Measurements from ENCODE around the gene P4HA2. TPM values are rescaled to one million over a fixed set of nuclear protein-coding genes. Genes with fewer than 3 reads are reported as not detected.

P4HA2 gene
- total RNA-seq, 2 donors from 2014 or later: 8.4 to 22.9 TPM

- H3K4me1 Mint-ChIP-seq: no peaks in the 10 kb centered on the region
- H3K4me3 Mint-ChIP-seq: no peak overlapping the region
- ATAC-seq (replicated peaks): no peak
- H3K36me3 Mint-ChIP-seq (ENCODE audit: low read depth): no peaks in the 10 kb centered on the region
- no peaks in the 10 kb centered on the region for H3K27me3 Mint-ChIP-seq
- no peak overlapping the region for H3K27ac Mint-ChIP-seq
- no peaks in the 10 kb centered on the region for H3K9me3 Mint-ChIP-seq
Measured at GRCh38 chr5:132211787-132212186, 15.9 kb downstream of the P4HA2 start.

GRCh38 chr5:132210944-132211343 lies 16.7 kb downstream of the P4HA2 start:
- Mint-ChIP-seq H3K4me1 (no peaks in the 10 kb centered on the region), H3K4me3 (no peak overlapping the region), H3K27me3 (no peaks in the 10 kb centered on the region), H3K36me3 (ENCODE audit: low read depth) (no peaks in the 10 kb centered on the region), H3K27ac (no peak overlapping the region), H3K9me3 (no peaks in the 10 kb centered on the region)
- ATAC-seq (replicated peaks): no peak

GRCh38 chr5:132209901-132210545 lies 17.6 kb downstream of the P4HA2 start:
- Mint-ChIP-seq H3K4me1 (no peaks in the 10 kb centered on the region), H3K36me3 (ENCODE audit: low read depth) (no peaks in the 10 kb centered on the region), H3K9me3 (no peaks in the 10 kb centered on the region), H3K4me3 (no peak overlapping the region), H3K27me3 (no peaks in the 10 kb centered on the region), H3K27ac (no peak overlapping the region)
- ATAC-seq (replicated peaks): no peak

GRCh38 chr5:132209131-132209530 lies 18.5 kb downstream of the P4HA2 start:
- no peaks in the 10 kb centered on the region for H3K36me3 Mint-ChIP-seq (ENCODE audit: low read depth)
- no peak overlapping the region for H3K27ac Mint-ChIP-seq
- no peaks in the 10 kb centered on the region for H3K9me3 Mint-ChIP-seq
- no peak for ATAC-seq (replicated peaks)
- no peaks in the 10 kb centered on the region for H3K4me1 Mint-ChIP-seq
- no peaks in the 10 kb centered on the region for H3K27me3 Mint-ChIP-seq
- no peak overlapping the region for H3K4me3 Mint-ChIP-seq

GRCh38 chr5:132207778-132208177 lies 19.9 kb downstream of the P4HA2 start:
- ATAC-seq (replicated peaks): no peak
- H3K4me3 Mint-ChIP-seq: no peak overlapping the region
- H3K4me1 Mint-ChIP-seq: no peaks in the 10 kb centered on the region
- no peaks in the 10 kb centered on the region for H3K9me3 Mint-ChIP-seq
- no peaks in the 10 kb centered on the region for H3K27me3 Mint-ChIP-seq
- no peak overlapping the region for H3K27ac Mint-ChIP-seq
- H3K36me3 Mint-ChIP-seq (ENCODE audit: low read depth): no peaks in the 10 kb centered on the region

GRCh38 chr5:132206782-132207181 lies 20.9 kb downstream of the P4HA2 start:
- Mint-ChIP-seq H3K4me1 (no peaks in the 10 kb centered on the region), H3K27ac (no peak overlapping the region), H3K9me3 (no peaks in the 10 kb centered on the region), H3K36me3 (ENCODE audit: low read depth) (no peaks in the 10 kb centered on the region), H3K4me3 (no peak overlapping the region), H3K27me3 (no peaks in the 10 kb centered on the region)
- ATAC-seq (replicated peaks): no peak

- Mint-ChIP-seq H3K36me3 (ENCODE audit: low read depth) (no peaks in the 10 kb centered on the region), H3K4me3 (no peak overlapping the region), H3K9me3 (no peaks in the 10 kb centered on the region), H3K4me1 (no peaks in the 10 kb centered on the region), H3K27me3 (no peaks in the 10 kb centered on the region), H3K27ac (no peak overlapping the region)
- ATAC-seq (replicated peaks): no peak
Measured at GRCh38 chr5:132205385-132206125, 22.1 kb downstream of the P4HA2 start.

- Mint-ChIP-seq H3K4me3 (no peak overlapping the region), H3K36me3 (ENCODE audit: low read depth) (no peaks in the 10 kb centered on the region), H3K4me1 (no peaks in the 10 kb centered on the region), H3K27ac (no peak overlapping the region), H3K27me3 (no peaks in the 10 kb centered on the region), H3K9me3 (no peaks in the 10 kb centered on the region)
- ATAC-seq (replicated peaks): no peak
Measured at GRCh38 chr5:132204371-132205135, 23.1 kb downstream of the P4HA2 start.

GRCh38 chr5:132203916-132204315 lies 23.7 kb downstream of the P4HA2 start:
- Mint-ChIP-seq H3K9me3 (no peaks in the 10 kb centered on the region), H3K27ac (no peak overlapping the region), H3K4me3 (no peak overlapping the region), H3K4me1 (no peaks in the 10 kb centered on the region), H3K27me3 (no peaks in the 10 kb centered on the region), H3K36me3 (ENCODE audit: low read depth) (no peaks in the 10 kb centered on the region)
- no peak for ATAC-seq (replicated peaks)

- Mint-ChIP-seq H3K27ac (no peak overlapping the region), H3K4me1 (no peaks in the 10 kb centered on the region), H3K9me3 (no peaks in the 10 kb centered on the region), H3K27me3 (no peaks in the 10 kb centered on the region), H3K36me3 (ENCODE audit: low read depth) (no peaks in the 10 kb centered on the region), H3K4me3 (no peak overlapping the region)
- ATAC-seq (replicated peaks): peak; percentile 43
Measured at GRCh38 chr5:132203464-132203818, 24.2 kb downstream of the P4HA2 start.

GRCh38 chr5:132202711-132203463 lies 24.8 kb downstream of the P4HA2 start:
- no peak for ATAC-seq (replicated peaks)
- no peaks in the 10 kb centered on the region for H3K36me3 Mint-ChIP-seq (ENCODE audit: low read depth)
- no peaks in the 10 kb centered on the region for H3K27me3 Mint-ChIP-seq
- no peak overlapping the region for H3K4me3 Mint-ChIP-seq
- no peaks in the 10 kb centered on the region for H3K4me1 Mint-ChIP-seq
- peak overlapping the region; percentile 45 for H3K27ac Mint-ChIP-seq
- H3K9me3 Mint-ChIP-seq: no peaks in the 10 kb centered on the region

- H3K27me3 Mint-ChIP-seq: no peaks in the 10 kb centered on the region
- no peak overlapping the region for H3K27ac Mint-ChIP-seq
- H3K4me3 Mint-ChIP-seq: no peak overlapping the region
- H3K36me3 Mint-ChIP-seq (ENCODE audit: low read depth): no peaks in the 10 kb centered on the region
- no peaks in the 10 kb centered on the region for H3K4me1 Mint-ChIP-seq
- ATAC-seq (replicated peaks): no peak
- H3K9me3 Mint-ChIP-seq: no peaks in the 10 kb centered on the region
Measured at GRCh38 chr5:132199116-132199680, 28.5 kb downstream of the P4HA2 start.

- no peaks in the 10 kb centered on the region for H3K4me1 Mint-ChIP-seq
- no peak overlapping the region for H3K4me3 Mint-ChIP-seq
- ATAC-seq (replicated peaks): no peak
- H3K9me3 Mint-ChIP-seq: no peaks in the 10 kb centered on the region
- no peaks in the 10 kb centered on the region for H3K27me3 Mint-ChIP-seq
- H3K36me3 Mint-ChIP-seq (ENCODE audit: low read depth): no peaks in the 10 kb centered on the region
- H3K27ac Mint-ChIP-seq: no peak overlapping the region
Measured at GRCh38 chr5:132198571-132198970, 29.1 kb downstream of the P4HA2 start.

GRCh38 chr5:132195727-132196126 lies 31.9 kb downstream of the P4HA2 start:
- no peak for ATAC-seq (replicated peaks)
- Mint-ChIP-seq H3K4me3 (no peak overlapping the region), H3K36me3 (ENCODE audit: low read depth) (no peaks in the 10 kb centered on the region), H3K27ac (no peak overlapping the region), H3K9me3 (no peaks in the 10 kb centered on the region), H3K4me1 (no peaks in the 10 kb centered on the region), H3K27me3 (no peaks in the 10 kb centered on the region)

All from activated T-helper 17 cell treated with anti-CD3 and anti-CD28 coated beads, Interleukin-2, amount 50 U/mL, for 72 hours (primary cell).